GM23338 (cell line): ENCODE results near the gene PAX2.
A peak's percentile ranks its signal among the peaks of the same experiment; 100 is the strongest.

Source experiments
- CTCF ChIP-seq, 2 experiments: fragments of 200-600 bp in 1 of 2; sonication (generic) in 1 of 2; conservative IDR thresholded peaks; 2 replicates each; pipeline versions ENCODE4 v1.5.1 to v1.6.1; 2016 to 2017; ENCODE audit warnings: antibody characterized with exemption in 2 of 2, low read depth in 2 of 2, mild to moderate bottlenecking in 2 of 2, moderate library complexity in 1 of 2
- EZH2 ChIP-seq: fragments of 200-600 bp; sonication (generic); IDR thresholded peaks from one replicate; pipeline ENCODE4 v1.8.0; 2017; ENCODE audit warnings: antibody characterized with exemption, mild to moderate bottlenecking, low read depth; ENCODE audit not compliant: unreplicated experiment
- EZH2phosphoT487 ChIP-seq: fragments of 200-600 bp; sonication (generic); IDR thresholded peaks from one replicate; pipeline ENCODE4 v1.8.1; 2018; ENCODE audit warnings: antibody characterized with exemption; ENCODE audit not compliant: unreplicated experiment
- NANOG ChIP-seq: IDR thresholded peaks from 2 replicates; pipeline ENCODE4 v1.6.1; 2016; ENCODE audit warnings: antibody characterized with exemption, borderline replicate concordance
- POLR2AphosphoS5 ChIP-seq: IDR thresholded peaks from 2 replicates; pipeline ENCODE4 v1.6.1; 2016; ENCODE audit warnings: antibody characterized with exemption, low read depth
- REST ChIP-seq: IDR thresholded peaks from one replicate; pipeline ENCODE4 v1.6.1; 2018; ENCODE audit warnings: antibody characterized with exemption; ENCODE audit not compliant: unreplicated experiment
- STAT1 ChIP-seq: IDR thresholded peaks from one replicate; pipeline ENCODE4 v1.6.1; 2016; ENCODE audit warnings: antibody characterized with exemption; ENCODE audit not compliant: unreplicated experiment
- ZNF114 ChIP-seq: fragments of 250-450 bp; sonication (Bioruptor Pico); IDR thresholded peaks from 2 replicates; pipeline ENCODE4 v1.5.0; 2020; ENCODE audit warnings: mild to moderate bottlenecking, moderate library complexity
- ZNF331 ChIP-seq: fragments of 250-450 bp; sonication (Bioruptor Pico); IDR thresholded peaks from 2 replicates; pipeline ENCODE4 v1.5.0; 2020; ENCODE audit warnings: low read depth, mild to moderate bottlenecking, moderate library complexity

- peak; percentile 18 to 25; a peak in 2 of 4 replicates for TF ChIP-seq CTCF (conservative IDR thresholded peaks at IDR 0.05; ENCODE audit: low read depth in 2 of 2)
- no peak for TF ChIP-seq EZH2
- no peak for TF ChIP-seq EZH2phosphoT487
- no peak for TF ChIP-seq ZNF331
- no peak for TF ChIP-seq POLR2AphosphoS5
- no peak; the same call in 1 of the 2 replicates for TF ChIP-seq NANOG
- TF ChIP-seq STAT1: no peak
- TF ChIP-seq REST: no peak
- TF ChIP-seq ZNF114 (CRISPR knock-in tag): no peak
Observed at GRCh38 chr10:100788002-100788903, 42.9 kb downstream of the PAX2 start.
